ENCODE measurements around the gene ATF6.

- TF ChIP-seq SP1 (IDR thresholded peaks at IDR 0.05) (peak; percentile 9), GABPA (IDR thresholded peaks at IDR 0.05 in 1 of 2, conservative IDR thresholded peaks at IDR 0.05 in 1 of 2) (no peak), RAD21 (IDR thresholded peaks at IDR 0.05) (no peak), CTCF (IDR thresholded peaks at IDR 0.05; ENCODE audit: low read depth, low read length, missing input control) (no peak), YY1 (IDR thresholded peaks at IDR 0.05) (no peak), ZBTB33 (IDR thresholded peaks at IDR 0.05) (no peak), REST (IDR thresholded peaks at IDR 0.05) (no peak), TAF1 (conservative IDR thresholded peaks at IDR 0.05) (no peak), ATF3 (IDR thresholded peaks at IDR 0.05) (no peak)
Measured at GRCh38 chr1:161915978-161916377, 149.9 kb downstream of the ATF6 start.

All from liver (tissue), 3 donors.